Bronchial epithelial cell (primary cell): ENCODE results near the gene CD79A. TPM values are rescaled to one million over a fixed set of nuclear protein-coding genes. Genes with fewer than 3 reads are reported as not detected.

Experiments
- DNase-seq: peaks from one replicate; pipeline ENCODE4 v3.0.0-alpha.2; 2010; ENCODE audit warnings: low read depth
- FAIRE-seq: peaks from 2 replicates; lab custom pipeline; 2011; peaks lifted over from hg19 to GRCh38; lab: Jason Lieb, UNC
- H3K27me3 ChIP-seq: 2 replicates; pipeline ENCODE4 v1.5.1; 2011; ENCODE audit warnings: low read length; ENCODE audit not compliant: control insufficient read depth, insufficient read depth
- H3K36me3 ChIP-seq: 2 replicates; pipeline ENCODE4 v1.5.1; 2011; ENCODE audit warnings: low read length; ENCODE audit not compliant: control insufficient read depth, insufficient read depth
- H3K4me3 ChIP-seq: 2 replicates; pipeline ENCODE4 v1.5.1; 2011; ENCODE audit warnings: mild to moderate bottlenecking, low read depth, low read length, control low read depth
- CTCF ChIP-seq: IDR thresholded peaks from 2 replicates; pipeline ENCODE4 v1.5.1; 2011; ENCODE audit warnings: mild to moderate bottlenecking, moderate library complexity, low read length, control low read depth, inconsistent platforms; ENCODE audit not compliant: insufficient read depth, severe bottlenecking
- total RNA-seq: library from RNA; depleted of rRNA; stranded (reverse); fragments of >200 nt; gene quantifications from 2 replicates; pipeline ENCODE4 v1.2.1, GENCODE V29; 2014

The CD79A gene
- total RNA-seq, 1 donor from 2014 or later: not detected

GRCh38 chr19:41845051-41845590 is 32.0 kb upstream of the CD79A start:
- TF ChIP-seq CTCF: no peak
- Histone ChIP-seq H3K36me3 (no peaks in the 10 kb centered on the region), H3K4me3 (no peak overlapping the region), H3K27me3 (peaks cover 3% of the 10 kb centered on the region)
- no peak for FAIRE-seq
- no peak for DNase-seq

- Histone ChIP-seq H3K36me3 (no peaks in the 10 kb centered on the region), H3K27me3 (peaks cover 4% of the 10 kb centered on the region), H3K4me3 (no peak overlapping the region)
- no peak for TF ChIP-seq CTCF
- no peak for DNase-seq
- FAIRE-seq: no peak
Measured at GRCh38 chr19:41847351-41848105, 29.6 kb upstream of the CD79A start.

- Histone ChIP-seq H3K4me3 (no peak overlapping the region), H3K27me3 (peaks cover 4% of the 10 kb centered on the region), H3K36me3 (no peaks in the 10 kb centered on the region)
- FAIRE-seq: no peak
- TF ChIP-seq CTCF: no peak
- DNase-seq: no peak
Measured at GRCh38 chr19:41848666-41849065, 28.4 kb upstream of the CD79A start.

GRCh38 chr19:41849067-41849466 is 28.0 kb upstream of the CD79A start:
- FAIRE-seq: no peak

GRCh38 chr19:41850381-41850780 is 26.7 kb upstream of the CD79A start:
- H3K27me3 ChIP-seq: peaks cover 4% of the 10 kb centered on the region

More at GRCh38 chr19:41849067-41849466, 28.0 kb upstream of the CD79A start:
- Histone ChIP-seq H3K36me3 (no peaks in the 10 kb centered on the region), H3K4me3 (no peak overlapping the region), H3K27me3 (peaks cover 4% of the 10 kb centered on the region)
- DNase-seq: no peak
- TF ChIP-seq CTCF: no peak

More at GRCh38 chr19:41850381-41850780, 26.7 kb upstream of the CD79A start:
- no peak for FAIRE-seq
- no peak for TF ChIP-seq CTCF
- Histone ChIP-seq H3K36me3 (no peaks in the 10 kb centered on the region), H3K4me3 (no peak overlapping the region)
- no peak for DNase-seq
